NCI-H1417 treated with DMSO at 0.1 percent for 48 hours (cell line): ENCODE measurements around the gene FCN1.

ENCODE experiments used
- DNase-seq: peaks from one replicate; lab custom pipeline; 2025; lab: John Stamatoyannopoulos, UW

FCN1 gene

GRCh38 chr9:134913713-134914500 is 3.8 kb downstream of the FCN1 start:
- no peak for DNase-seq

DNA sequence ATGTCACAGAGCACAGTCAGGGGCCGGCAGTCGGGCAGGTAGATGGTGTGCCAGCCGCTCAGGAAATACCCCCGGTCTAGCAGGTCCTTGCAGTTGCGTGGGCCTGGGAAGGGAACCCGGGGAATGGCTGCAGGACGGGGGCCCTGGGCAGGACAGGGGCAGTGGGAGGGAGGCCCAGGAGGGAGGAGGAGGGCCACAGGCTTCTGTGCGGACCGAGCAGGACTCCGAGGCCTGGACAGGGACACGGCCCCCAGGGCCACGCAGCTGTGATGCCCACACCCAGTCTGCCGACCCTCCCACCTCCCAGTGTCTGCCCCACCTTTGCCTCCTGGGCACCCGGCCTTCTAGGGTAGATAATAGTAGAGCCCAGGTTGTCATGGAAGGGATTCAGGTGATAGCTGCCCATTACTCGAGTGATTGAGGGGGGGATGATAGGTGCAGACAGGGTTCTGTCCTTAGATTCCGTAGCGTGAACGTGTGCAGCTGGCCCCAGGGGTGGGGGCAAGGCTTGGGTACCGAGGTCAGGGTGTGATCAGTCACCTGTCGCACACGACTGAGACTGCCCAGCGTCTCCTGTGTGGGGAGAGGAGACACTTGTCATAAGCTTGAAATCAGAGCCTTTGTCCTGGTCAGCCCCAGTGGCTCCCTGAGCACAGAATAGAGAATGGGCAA is 4.5 kb downstream of the FCN1 start:
- no peak for DNase-seq

DNA sequence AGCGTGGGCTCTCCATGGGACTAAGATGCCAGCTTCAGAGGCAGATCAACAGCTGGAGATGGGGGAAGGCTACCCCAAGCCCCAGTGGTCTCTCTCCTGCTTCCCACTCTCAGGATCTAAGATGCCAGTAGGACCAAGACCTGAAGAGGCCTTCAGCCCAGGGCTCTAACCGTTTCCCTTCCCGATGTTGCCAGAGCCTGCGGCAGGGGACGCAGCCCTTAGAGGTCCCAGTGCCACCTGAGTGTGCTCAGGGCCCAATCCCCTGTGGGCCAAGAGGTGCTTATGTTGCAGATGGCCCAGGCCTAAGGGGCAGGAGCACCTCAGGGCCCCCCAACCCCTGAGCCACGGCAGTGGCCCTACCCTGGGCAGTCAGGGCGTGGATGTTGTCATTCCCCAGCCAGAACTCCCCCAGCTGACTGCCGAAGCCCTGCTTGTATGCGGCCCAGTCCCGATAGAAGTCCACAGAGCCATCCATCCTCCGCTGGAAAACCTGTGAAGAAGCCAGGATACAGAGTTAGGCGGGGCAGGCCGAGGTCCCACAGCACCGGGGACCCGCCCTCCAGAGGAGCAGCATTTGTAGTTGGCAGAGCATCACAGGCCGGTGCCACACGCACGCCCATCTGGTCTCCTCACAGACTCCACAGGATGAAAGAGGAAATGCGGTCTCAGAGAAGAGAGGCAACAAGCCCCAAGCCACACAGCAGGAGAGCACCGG is 5.4 kb downstream of the FCN1 start:
- no peak for DNase-seq

DNA sequence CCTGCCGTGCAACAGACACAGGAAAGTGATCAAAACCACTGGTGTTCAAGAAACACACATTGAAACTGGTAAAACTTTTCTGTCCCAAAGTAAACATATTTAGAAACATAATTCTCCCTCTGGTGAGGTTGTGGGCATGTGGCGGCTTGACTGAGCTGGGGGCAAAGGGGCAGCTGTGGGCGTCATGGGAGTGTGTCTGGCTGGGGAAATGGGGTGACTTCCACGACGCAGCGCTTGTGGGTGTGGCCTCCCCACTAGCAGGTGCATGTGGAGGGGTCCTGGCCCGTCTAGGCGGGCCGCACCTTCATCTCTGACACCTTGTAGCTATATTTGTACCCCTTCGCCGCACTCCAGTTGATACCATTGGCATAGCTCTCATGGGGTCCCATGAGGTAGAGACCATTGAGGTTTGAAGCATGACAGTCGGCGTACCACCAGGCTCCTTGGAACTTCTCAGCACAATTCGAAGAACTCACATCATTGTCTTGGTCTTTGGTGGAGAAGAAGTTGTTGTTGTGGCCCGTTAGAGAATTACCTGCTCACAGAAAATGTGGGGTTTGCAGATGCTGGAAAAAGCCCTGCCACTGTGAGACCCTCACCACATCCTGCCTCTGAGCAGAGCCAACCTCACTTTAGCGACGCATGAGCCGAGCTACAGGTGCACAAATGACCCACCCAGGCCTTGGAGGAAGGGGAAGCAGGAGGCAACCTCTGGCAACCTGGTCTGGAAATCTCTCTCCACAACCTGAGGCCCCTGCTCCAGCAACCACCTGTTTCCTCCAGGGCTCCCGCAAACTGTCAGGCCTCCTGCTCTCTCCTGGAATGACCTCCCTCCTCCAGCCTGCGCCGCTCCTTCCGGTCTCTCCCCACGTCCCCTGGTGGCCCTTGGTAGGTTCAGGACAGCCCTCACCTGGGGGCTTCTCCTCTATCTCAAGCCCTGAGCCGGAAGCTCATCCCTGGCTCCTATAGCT is 7.9 kb downstream of the FCN1 start:
- no peak for DNase-seq

DNA sequence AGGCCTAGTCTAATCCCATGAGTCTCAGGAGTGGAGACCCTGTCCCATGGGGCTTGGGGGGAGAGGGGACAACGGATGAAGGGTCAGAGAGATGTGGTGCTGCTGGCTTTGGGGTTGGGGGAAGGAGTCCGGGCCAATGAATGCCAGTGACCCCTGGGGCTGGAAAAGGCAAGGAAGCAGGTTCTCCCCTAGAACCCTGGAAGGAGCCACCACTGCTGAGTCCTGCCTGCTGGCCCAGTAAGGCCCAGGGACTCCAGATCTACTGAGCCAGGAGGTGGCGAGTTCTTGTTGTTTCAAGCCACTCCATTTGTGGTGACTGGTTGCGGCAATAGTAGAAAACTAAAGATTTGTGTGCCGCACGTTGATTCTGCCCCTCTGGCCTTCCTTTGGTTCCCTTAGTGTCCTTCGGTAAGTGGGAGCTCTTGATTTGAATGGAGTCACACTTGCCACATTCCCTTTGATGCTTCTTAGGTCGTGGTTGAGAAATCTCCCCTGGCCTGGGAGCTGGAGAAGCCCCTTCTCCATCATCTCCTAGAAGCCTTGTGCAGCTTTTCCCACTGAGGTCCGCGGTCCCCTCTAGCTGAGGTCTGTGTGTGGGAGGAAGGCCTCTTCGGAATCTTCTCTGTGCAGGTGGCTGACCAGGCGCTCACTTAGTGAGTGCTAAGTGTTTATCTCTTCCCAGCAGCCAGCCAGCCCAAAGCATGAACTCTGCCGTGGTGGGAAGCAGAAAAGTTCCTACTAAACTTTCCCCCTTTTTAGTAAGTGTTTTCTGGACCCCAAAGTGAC is 9.0 kb downstream of the FCN1 start:
- DNase-seq = no peak

DNA sequence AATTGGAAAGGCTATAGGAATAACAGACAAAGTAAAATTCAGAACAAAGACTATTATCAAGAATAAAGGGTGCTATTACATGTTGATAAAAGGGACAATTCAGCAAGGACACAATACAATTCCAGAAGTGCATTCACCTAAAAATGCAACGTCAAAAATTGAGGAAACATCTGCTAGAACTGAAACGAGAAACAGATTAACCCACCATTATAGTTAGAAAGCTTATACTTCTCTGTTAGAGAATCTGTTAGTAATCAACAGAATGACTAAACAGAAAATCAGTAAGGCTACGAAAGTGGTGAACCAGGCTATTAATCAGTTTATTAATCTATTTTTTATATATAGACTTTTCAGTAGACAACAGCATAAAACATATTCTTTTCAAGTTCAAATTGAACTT is 14.8 kb downstream of the FCN1 start:
- no peak for DNase-seq

- DNase-seq = no peak
These were observed 17.9 kb downstream of the FCN1 start for GRCh38 chr9:134899818-134900217.

DNA sequence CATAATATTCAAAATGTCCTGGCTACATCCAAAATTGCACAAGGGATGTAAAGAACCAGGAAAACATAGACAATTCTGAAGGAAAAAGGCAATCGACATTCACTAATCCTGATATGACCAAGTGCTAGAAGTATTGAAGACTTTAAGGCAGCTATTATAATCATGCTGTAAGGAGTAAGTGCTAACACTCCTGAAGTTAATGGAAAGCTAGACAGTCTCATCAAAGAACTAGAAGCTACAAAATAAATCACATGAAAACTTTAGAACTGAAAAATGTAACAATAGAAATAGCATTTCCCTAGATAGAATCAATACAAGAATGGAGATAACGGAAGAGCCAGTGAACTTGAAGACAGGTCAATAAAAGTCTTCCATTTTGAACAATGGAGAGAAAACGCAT is 18.5 kb downstream of the FCN1 start:
- DNase-seq = no peak

DNA sequence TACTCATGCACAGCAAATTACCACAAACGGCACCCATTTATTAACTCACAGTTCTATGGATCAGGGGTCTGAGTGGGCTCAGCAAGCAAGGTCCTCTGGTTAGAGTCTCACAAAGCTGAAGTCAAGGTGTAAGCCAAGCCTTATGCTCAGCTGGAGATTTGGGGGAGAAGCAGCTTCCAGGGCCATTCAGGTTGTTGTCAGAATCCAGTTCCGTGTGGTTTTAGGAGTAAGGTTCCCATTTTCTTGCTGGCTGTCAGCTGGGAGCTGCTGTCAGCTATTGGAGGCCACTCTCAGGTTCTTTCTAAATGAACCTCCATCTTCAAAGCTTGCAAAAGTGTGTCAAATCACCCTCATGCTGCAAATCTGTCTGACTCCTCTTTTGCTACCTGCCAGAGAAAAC is 19.4 kb downstream of the FCN1 start:
- DNase-seq = no peak

- no peak for DNase-seq
These were observed 20.0 kb downstream of the FCN1 start for GRCh38 chr9:134897584-134898170.

DNA sequence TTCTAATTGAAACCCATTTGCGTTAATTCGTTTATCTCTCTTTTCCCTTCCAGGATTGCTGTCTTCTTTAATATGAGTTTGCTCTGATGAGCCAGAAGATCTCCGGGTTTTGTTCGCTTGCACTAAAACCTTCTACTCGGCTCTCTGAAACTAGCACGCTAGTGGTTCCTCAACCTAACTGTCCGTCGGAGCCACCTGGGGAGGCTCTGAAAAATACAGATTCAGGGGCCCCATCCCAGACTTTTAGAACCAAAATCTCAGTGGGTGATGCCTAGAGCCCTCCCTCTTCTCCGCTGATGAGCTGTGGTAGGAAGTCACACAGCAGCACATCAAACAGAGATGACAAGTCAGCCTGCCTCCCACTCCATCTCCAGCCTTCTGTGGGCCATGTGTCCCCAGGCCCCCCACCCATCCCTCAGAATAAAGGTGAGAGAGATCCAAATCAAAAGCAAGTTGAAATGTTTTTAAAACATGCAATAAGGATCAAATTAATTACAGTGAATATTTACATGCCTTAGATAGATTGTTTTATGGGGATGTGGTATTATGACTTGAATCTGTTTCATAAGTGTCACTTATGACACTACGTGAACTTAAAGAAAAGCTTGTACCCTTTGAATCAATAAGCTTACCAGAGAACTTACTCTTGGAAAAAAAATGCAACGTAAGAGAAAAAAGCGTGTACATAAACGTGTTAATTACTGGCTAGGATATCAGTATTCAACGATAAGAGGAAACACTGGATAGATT is 20.7 kb downstream of the FCN1 start:
- no peak for DNase-seq

DNA sequence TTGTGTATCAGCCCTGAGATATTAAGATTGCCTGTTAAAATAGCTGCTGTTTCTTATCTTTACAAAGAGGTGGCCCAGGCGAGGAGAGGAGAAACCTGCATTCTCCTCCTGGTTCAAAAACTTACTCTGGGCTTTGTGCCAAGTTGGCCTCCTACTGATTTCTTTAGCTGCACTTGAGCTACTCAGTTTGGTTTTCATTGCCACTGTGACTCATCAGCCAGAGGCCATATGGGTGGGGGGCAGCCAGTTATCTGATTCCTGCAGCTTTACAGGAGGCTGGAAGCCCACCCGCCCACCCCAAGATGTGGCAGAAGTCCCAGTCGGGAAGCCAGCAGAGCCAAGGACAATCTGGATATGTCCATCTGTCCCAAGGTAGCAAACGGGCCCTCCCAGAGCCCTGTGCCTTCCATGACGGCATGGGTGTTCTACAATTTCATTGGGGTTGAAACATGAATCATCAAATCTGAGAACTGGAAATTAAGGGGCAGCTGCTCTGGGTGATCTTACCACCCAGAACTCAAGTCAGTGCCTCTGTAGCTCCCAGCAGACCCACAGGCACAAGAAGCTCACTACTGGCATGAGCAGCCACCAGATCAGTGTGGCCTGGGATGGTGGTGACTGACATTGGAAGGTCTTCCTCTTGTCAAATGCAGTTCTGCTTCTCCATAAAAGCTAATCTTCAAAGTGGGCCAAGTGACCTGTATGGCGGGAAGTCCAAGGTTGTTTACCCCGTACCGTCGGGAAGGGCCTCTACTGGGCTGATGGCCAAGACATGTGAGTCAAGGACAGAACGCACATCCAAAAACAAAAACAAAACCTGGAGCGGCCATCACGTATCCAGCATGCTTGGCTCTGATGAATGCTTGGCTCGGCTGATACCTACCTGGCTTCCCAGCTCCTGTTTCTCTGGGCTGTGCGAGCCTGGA is 21.5 kb downstream of the FCN1 start:
- no peak for DNase-seq

DNA sequence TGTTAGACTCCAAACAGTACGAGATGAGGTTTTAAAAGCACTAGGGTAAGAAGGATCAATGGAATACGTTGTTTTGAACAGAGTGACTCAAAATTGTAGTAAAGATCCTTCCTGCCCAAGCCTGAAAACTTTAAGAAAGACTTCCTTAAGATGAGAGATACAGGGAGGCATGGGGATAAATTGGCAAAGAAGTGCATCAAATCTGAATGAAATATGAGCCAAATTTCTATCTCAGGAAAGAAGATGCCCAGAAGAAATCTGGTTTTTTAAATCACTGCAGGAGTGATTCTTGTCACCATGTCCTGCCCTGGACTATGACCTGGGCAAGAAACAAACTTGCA is 22.2 kb downstream of the FCN1 start:
- DNase-seq = no peak

DNA sequence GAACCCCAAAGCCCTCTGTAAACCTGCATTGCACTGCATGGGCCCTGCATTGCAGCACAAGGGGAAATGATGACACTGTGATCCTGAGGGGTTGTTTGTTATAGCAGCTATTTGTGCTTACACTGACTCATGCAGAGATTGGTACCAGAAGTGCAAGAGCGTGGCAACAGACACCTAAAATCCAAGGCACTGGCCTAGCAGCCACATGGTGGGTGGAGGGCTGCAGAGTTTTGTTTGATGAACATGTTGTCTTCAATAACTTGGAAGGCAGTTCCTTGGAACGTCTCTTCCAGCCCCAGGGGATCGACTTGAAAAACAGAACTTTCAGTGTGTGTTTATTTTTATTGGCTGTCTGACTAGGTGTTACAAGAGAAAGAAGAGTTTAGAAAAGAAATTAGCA is 22.6 kb downstream of the FCN1 start:
- DNase-seq = no peak

- DNase-seq = no peak
These were observed 23.4 kb downstream of the FCN1 start for GRCh38 chr9:134894136-134894860.

- no peak for DNase-seq
These were observed 24.8 kb downstream of the FCN1 start for GRCh38 chr9:134892820-134893420.

- no peak for DNase-seq
These were observed 25.5 kb downstream of the FCN1 start for GRCh38 chr9:134892221-134892620.

DNA sequence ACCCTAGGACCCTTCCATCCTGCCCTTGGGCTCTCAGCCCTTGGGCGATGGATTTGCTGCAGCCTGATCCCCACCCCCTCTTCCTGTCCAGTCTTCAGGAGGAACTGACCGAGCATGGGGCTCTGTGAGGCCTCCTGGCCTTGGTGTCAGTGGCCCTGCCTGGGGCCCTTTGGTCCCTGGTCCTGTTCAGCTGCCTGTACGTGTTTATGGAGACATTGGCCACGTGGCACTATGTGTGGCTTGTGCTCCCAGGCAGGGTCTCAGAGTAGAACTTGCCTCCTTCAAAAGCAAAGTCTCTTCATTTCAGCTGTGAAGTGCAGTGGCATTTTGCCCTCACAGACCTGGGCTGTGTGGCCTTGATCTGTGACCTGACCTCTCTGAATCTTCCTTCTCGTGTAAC is 26.0 kb downstream of the FCN1 start:
- no peak for DNase-seq
